Chondrocyte (in vitro differentiated cells): ENCODE data around the gene NOL9. TPM values are rescaled to one million over a fixed set of nuclear protein-coding genes. Genes with fewer than 3 reads are reported as not detected.
A peak's percentile ranks its signal among the peaks of the same experiment; 100 is the strongest.
"Not testable (repeated sequence)": the region's sequence is repeated elsewhere in the genome, so short reads cannot be mapped to it uniquely, and the experiment has no call there.

Experiments
- DNase-seq: peaks from one replicate; pipeline ENCODE4 v3.0.0; 2021; ENCODE audit warnings: mixed read lengths, low spot score
- H3K27ac Mint-ChIP-seq: one replicate; pipeline ENCODE4 v1.8.0; 2021; ENCODE audit warnings: mild to moderate bottlenecking, moderate library complexity, mixed read lengths; ENCODE audit not compliant: unreplicated experiment
- H3K27me3 Mint-ChIP-seq: 2 replicates; pipeline ENCODE4 v1.8.0; 2021; ENCODE audit warnings: low read depth, mixed read lengths
- H3K36me3 Mint-ChIP-seq: 2 replicates; pipeline ENCODE4 v1.8.0; 2021; ENCODE audit warnings: low read depth, mixed read lengths
- H3K4me1 Mint-ChIP-seq: 2 replicates; pipeline ENCODE4 v1.8.0; 2021; ENCODE audit warnings: low read depth, mild to moderate bottlenecking, mixed read lengths
- H3K4me3 Mint-ChIP-seq: one replicate; pipeline ENCODE4 v1.8.0; 2021; ENCODE audit warnings: mild to moderate bottlenecking, moderate library complexity, mixed read lengths; ENCODE audit not compliant: unreplicated experiment
- H3K9me3 Mint-ChIP-seq: 2 replicates; pipeline ENCODE4 v1.8.0; 2021; ENCODE audit warnings: low read depth, mixed read lengths
- CTCF ChIP-seq: fragments of 200-600 bp; sonication (generic); IDR thresholded peaks from 2 replicates; pipeline ENCODE4 v1.5.0; 2021; ENCODE audit warnings: antibody characterized with exemption, mild to moderate bottlenecking, moderate library complexity
- total RNA-seq: library from RNA; stranded (reverse); gene quantifications from 3 replicates; pipeline ENCODE4 v1.2.1, GENCODE V29; 2021

Gene NOL9
- total RNA-seq, 1 donor from 2014 or later = 27.0 TPM

- DNase-seq = no peak
- peak overlapping the region; percentile 0 for H3K27ac Mint-ChIP-seq
- no peak overlapping the region for H3K4me3 Mint-ChIP-seq
- no peaks in the 10 kb centered on the region for H3K36me3 Mint-ChIP-seq
- H3K27me3 Mint-ChIP-seq = no peaks in the 10 kb centered on the region
- H3K9me3 Mint-ChIP-seq = no peaks in the 10 kb centered on the region
- no peak for TF ChIP-seq CTCF
- H3K4me1 Mint-ChIP-seq = peaks cover 52% of the 10 kb centered on the region
Observed at GRCh38 chr1:6494627-6495026, 59.7 kb downstream of the NOL9 start.

GRCh38 chr1:6493834-6494223 lies 60.5 kb downstream of the NOL9 start:
- not testable (repeated sequence) for H3K9me3 Mint-ChIP-seq, H3K36me3 Mint-ChIP-seq, H3K27me3 Mint-ChIP-seq, H3K4me3 Mint-ChIP-seq, H3K27ac Mint-ChIP-seq, DNase-seq
- peaks cover 47% of the 10 kb centered on the region for H3K4me1 Mint-ChIP-seq

- no peak for TF ChIP-seq CTCF
- no peaks in the 10 kb centered on the region for H3K36me3 Mint-ChIP-seq
- H3K27me3 Mint-ChIP-seq = no peaks in the 10 kb centered on the region
- H3K4me3 Mint-ChIP-seq = peak overlapping the region; percentile 65
- DNase-seq = no peak
- H3K27ac Mint-ChIP-seq = peak overlapping the region; percentile 84
- peaks cover 48% of the 10 kb centered on the region for H3K4me1 Mint-ChIP-seq
- H3K9me3 Mint-ChIP-seq = no peaks in the 10 kb centered on the region
Observed at GRCh38 chr1:6491966-6492365, 62.3 kb downstream of the NOL9 start.

- H3K4me1 Mint-ChIP-seq = peaks cover 49% of the 10 kb centered on the region
- no peaks in the 10 kb centered on the region for H3K9me3 Mint-ChIP-seq
- no peaks in the 10 kb centered on the region for H3K36me3 Mint-ChIP-seq
- no peak for DNase-seq
- peak within 1 kb of the TSS; percentile 65 for H3K4me3 Mint-ChIP-seq
- peak within 1 kb of the TSS; percentile 84 for H3K27ac Mint-ChIP-seq
- TF ChIP-seq CTCF = no peak
- H3K27me3 Mint-ChIP-seq = no peaks in the 10 kb centered on the region
Observed at GRCh38 chr1:6491480-6491962, 62.8 kb downstream of the NOL9 start, which contains the start of gene PLEKHG5. PLEKHG5 (minus strand) TSS chr1:6491667; CDS start chr1:6477571, 14,096 bp downstream.

GRCh38 chr1:6491081-6491449 lies 63.2 kb downstream of the NOL9 start:
- H3K9me3 Mint-ChIP-seq = no peaks in the 10 kb centered on the region
- H3K4me3 Mint-ChIP-seq = peak overlapping the region; percentile 65
- no peak for TF ChIP-seq CTCF
- no peaks in the 10 kb centered on the region for H3K36me3 Mint-ChIP-seq
- H3K27me3 Mint-ChIP-seq = no peaks in the 10 kb centered on the region
- H3K4me1 Mint-ChIP-seq = peaks cover 49% of the 10 kb centered on the region
- DNase-seq = no peak
- H3K27ac Mint-ChIP-seq = peak overlapping the region; percentile 84
